OCI-LY1 (cell line): ENCODE results near the gene KDM3B.

Experiments
- H2AFZ ChIP-seq: fragments of 200-600 bp; sonication (generic), shearing (Covaris generic); 2 replicates; pipeline ENCODE4 v1.6.0; 2014; ENCODE audit warnings: antibody characterized with exemption, mild to moderate bottlenecking, low read length
- H3F3A ChIP-seq: fragments of 200-600 bp; sonication (generic), shearing (Covaris generic); 2 replicates; pipeline ENCODE4 v1.6.0; 2014; ENCODE audit warnings: mild to moderate bottlenecking, antibody characterized with exemption, low read length, moderate library complexity; ENCODE audit not compliant: insufficient read depth
- H3K27ac ChIP-seq: fragments of 200-600 bp; sonication (generic); 2 replicates; pipeline ENCODE4 v1.5.1; 2014; ENCODE audit warnings: low read length, mixed run types, mild to moderate bottlenecking, low read depth; ENCODE audit not compliant: poor library complexity, severe bottlenecking
- H3K27me3 ChIP-seq: fragments of 200-600 bp; sonication (generic); 2 replicates; pipeline ENCODE4 v1.6.0; 2014; ENCODE audit warnings: antibody characterized with exemption, mild to moderate bottlenecking, low read length, moderate library complexity; ENCODE audit not compliant: insufficient read depth
- H3K36me3 ChIP-seq: fragments of 200-600 bp; sonication (generic); 2 replicates; pipeline ENCODE4 v1.6.1; 2014; ENCODE audit warnings: mild to moderate bottlenecking, antibody characterized with exemption, low read length, moderate library complexity, mixed read lengths; ENCODE audit not compliant: insufficient read depth
- H3K4me1 ChIP-seq: fragments of 200-600 bp; sonication (generic); 2 replicates; pipeline ENCODE4 v1.5.1; 2014; ENCODE audit warnings: mild to moderate bottlenecking, low read length, moderate library complexity; ENCODE audit not compliant: insufficient read depth, severe bottlenecking
- H3K4me2 ChIP-seq: fragments of 200-600 bp; sonication (generic), shearing (Covaris generic); 2 replicates; pipeline ENCODE4 v1.6.1; 2014; ENCODE audit warnings: low read length
- H3K4me3 ChIP-seq: fragments of 200-600 bp; sonication (generic); 2 replicates; pipeline ENCODE4 v1.5.1; 2014; ENCODE audit warnings: low read length, low read depth, mild to moderate bottlenecking, mixed read lengths; ENCODE audit not compliant: poor library complexity, severe bottlenecking
- H3K79me2 ChIP-seq: fragments of 200-600 bp; shearing (Covaris generic); 2 replicates; pipeline ENCODE4 v1.6.1; 2016; ENCODE audit warnings: mixed run types, low read length, mixed read lengths; ENCODE audit not compliant: insufficient read depth
- H3K9ac ChIP-seq: fragments of 200-600 bp; sonication (generic), shearing (Covaris generic); 2 replicates; pipeline ENCODE4 v1.6.1; 2014; ENCODE audit warnings: mild to moderate bottlenecking, low read length, mixed read lengths
- H3K9me2 ChIP-seq: fragments of 200-600 bp; sonication (generic), shearing (Covaris generic); 2 replicates; pipeline ENCODE4 v1.6.1; 2014; ENCODE audit warnings: low read depth, mild to moderate bottlenecking, low read length, mixed read lengths
- H3K9me3 ChIP-seq: fragments of 200-600 bp; shearing (Covaris generic); 2 replicates; pipeline ENCODE4 v1.6.1; 2014; ENCODE audit warnings: low read length, mixed read lengths
- H4K20me1 ChIP-seq: fragments of 200-600 bp; sonication (generic), shearing (Covaris generic); 2 replicates; pipeline ENCODE4 v1.6.0; 2016; ENCODE audit warnings: mild to moderate bottlenecking, low read length; ENCODE audit not compliant: insufficient read depth
- CTCF ChIP-seq: fragments of 200-600 bp; sonication (generic), shearing (Covaris generic); IDR thresholded peaks from 2 replicates; pipeline ENCODE4 v1.5.1; 2017; ENCODE audit warnings: mild to moderate bottlenecking, antibody characterized with exemption, low read length, moderate library complexity, mixed read lengths
- EZH2 ChIP-seq: fragments of 200-600 bp; sonication (generic), shearing (Covaris generic); IDR thresholded peaks from 2 replicates; pipeline ENCODE4 v1.8.0; 2017; ENCODE audit warnings: borderline replicate concordance, mixed run types, mild to moderate bottlenecking, antibody characterized with exemption, low read length, moderate library complexity, mixed read lengths

KDM3B gene

GRCh38 chr5:138366632-138367382 lies 14.3 kb downstream of the KDM3B start:
- H3K79me2 ChIP-seq, result peaks cover 93% of the 10 kb centered on the region
- no peak overlapping the region for H3K4me3 ChIP-seq
- TF ChIP-seq CTCF (no peak), EZH2 (no peak)
- H3K27me3 ChIP-seq, result no peaks in the 10 kb centered on the region
- H3K4me2 ChIP-seq, result no peak overlapping the region
- no peaks in the 10 kb centered on the region for H3F3A ChIP-seq
- H2AFZ ChIP-seq, result no peak overlapping the region
- no peaks in the 10 kb centered on the region for H3K9me3 ChIP-seq
- H3K36me3 ChIP-seq, result no peaks in the 10 kb centered on the region
- H4K20me1 ChIP-seq, result no peaks in the 10 kb centered on the region
- H3K9ac ChIP-seq, result no peak overlapping the region
- no peaks in the 10 kb centered on the region for H3K9me2 ChIP-seq
- H3K4me1 ChIP-seq, result peaks cover 12% of the 10 kb centered on the region
- no peak overlapping the region for H3K27ac ChIP-seq

DNA sequence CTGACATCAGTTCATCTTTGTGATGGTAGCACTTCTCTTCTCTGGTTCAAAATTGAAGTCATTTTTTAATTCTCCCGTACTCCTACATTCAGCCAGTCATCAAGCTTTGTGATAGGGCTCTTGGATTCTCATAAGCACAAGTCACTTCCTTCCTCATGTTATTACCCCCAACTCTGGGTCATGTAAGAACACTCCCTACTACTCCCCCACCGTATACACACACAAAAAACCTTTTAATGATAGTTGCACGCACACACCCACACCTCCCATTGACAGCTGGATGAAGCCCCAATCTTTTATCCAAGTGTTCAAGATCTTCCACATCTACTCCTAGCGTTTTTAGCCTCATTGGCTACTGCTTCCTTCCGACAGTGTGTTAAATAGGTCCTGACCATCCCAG lies 16.8 kb downstream of the KDM3B start:
- Histone ChIP-seq H4K20me1 (no peaks in the 10 kb centered on the region), H3K36me3 (peaks cover 20% of the 10 kb centered on the region; the same call in 1 of the 2 replicates), H3F3A (no peaks in the 10 kb centered on the region), H3K4me3 (no peak overlapping the region), H3K9me3 (no peaks in the 10 kb centered on the region), H3K4me1 (peaks cover 12% of the 10 kb centered on the region), H3K9me2 (no peaks in the 10 kb centered on the region), H3K79me2 (peaks cover 77% of the 10 kb centered on the region), H3K27ac (no peak overlapping the region), H3K27me3 (no peaks in the 10 kb centered on the region), H3K9ac (no peak overlapping the region), H2AFZ (no peak overlapping the region), H3K4me2 (no peak overlapping the region)
- no peak for TF ChIP-seq CTCF
- no peak for TF ChIP-seq EZH2

GRCh38 chr5:138369706-138370105 lies 17.2 kb downstream of the KDM3B start:
- no peak overlapping the region for H2AFZ ChIP-seq
- H3K36me3 ChIP-seq, result peaks cover 24% of the 10 kb centered on the region; the same call in 1 of the 2 replicates
- peaks cover 12% of the 10 kb centered on the region for H3K4me1 ChIP-seq
- H3K4me3 ChIP-seq, result no peak overlapping the region
- H3K9me3 ChIP-seq, result no peaks in the 10 kb centered on the region
- no peaks in the 10 kb centered on the region for H3K9me2 ChIP-seq
- H3K79me2 ChIP-seq, result peaks cover 74% of the 10 kb centered on the region
- H3K27me3 ChIP-seq, result no peaks in the 10 kb centered on the region
- H3K9ac ChIP-seq, result no peak overlapping the region
- TF ChIP-seq CTCF (no peak), EZH2 (no peak)
- no peaks in the 10 kb centered on the region for H4K20me1 ChIP-seq
- no peak overlapping the region for H3K27ac ChIP-seq
- no peak overlapping the region for H3K4me2 ChIP-seq
- no peaks in the 10 kb centered on the region for H3F3A ChIP-seq
